GM19455 (cell line): ENCODE data around the gene AK8.

Experiments
- ATAC-seq: cut with Tn5 transposase; IDR thresholded peaks from one replicate; pipeline ENCODE4 v1.9.1; 2021; ENCODE audit not compliant: unreplicated experiment

The AK8 gene

GRCh38 chr9:132888151-132888550 lies 10.1 kb upstream of the AK8 start:
- ATAC-seq = no peak

- no peak for ATAC-seq
Observed at GRCh38 chr9:132887181-132888120, 9.4 kb upstream of the AK8 start.

GRCh38 chr9:132886334-132886725 lies 8.2 kb upstream of the AK8 start:
- ATAC-seq = no peak

- no peak for ATAC-seq
Observed at GRCh38 chr9:132885720-132886333, 7.7 kb upstream of the AK8 start.

GRCh38 chr9:132883349-132884294 lies 5.5 kb upstream of the AK8 start:
- no peak for ATAC-seq

GRCh38 chr9:132882616-132883015 lies 4.5 kb upstream of the AK8 start:
- ATAC-seq = no peak

GRCh38 chr9:132881826-132882225 lies 3.7 kb upstream of the AK8 start:
- no peak for ATAC-seq

GRCh38 chr9:132880324-132880661 lies 2.2 kb upstream of the AK8 start:
- no peak for ATAC-seq

GRCh38 chr9:132879457-132880323 lies 1.6 kb upstream of the AK8 start:
- no peak for ATAC-seq

- no peak for ATAC-seq
Observed at GRCh38 chr9:132878695-132879456, 792 bp upstream of the AK8 start, which contains the start of gene SPACA9. SPACA9 (plus strand) TSS chr9:132878898; CDS start chr9:132883948, 5,050 bp downstream.

- no peak for ATAC-seq
Observed at GRCh38 chr9:132877458-132877823, 643 bp downstream of the AK8 start.

GRCh38 chr9:132876849-132877248 lies 1.2 kb downstream of the AK8 start:
- ATAC-seq = no peak

- no peak for ATAC-seq
Observed at GRCh38 chr9:132875159-132875558, 2.9 kb downstream of the AK8 start.

GRCh38 chr9:132873403-132873802 lies 4.7 kb downstream of the AK8 start:
- no peak for ATAC-seq

GRCh38 chr9:132869266-132869665 lies 8.8 kb downstream of the AK8 start:
- no peak for ATAC-seq

- ATAC-seq = no peak
Observed at GRCh38 chr9:132866898-132867297, 11.2 kb downstream of the AK8 start.

GRCh38 chr9:132864691-132865090 lies 13.4 kb downstream of the AK8 start:
- ATAC-seq = no peak

GRCh38 chr9:132864277-132864676 lies 13.8 kb downstream of the AK8 start:
- ATAC-seq = no peak

GRCh38 chr9:132863096-132863495 lies 15.0 kb downstream of the AK8 start:
- ATAC-seq = no peak

GRCh38 chr9:132862533-132862932 lies 15.6 kb downstream of the AK8 start:
- ATAC-seq = no peak
